Dedifferentiated amniotic fluid mesenchymal stem cell (primary cell): ENCODE data around the gene C21orf58.

ENCODE experiments used
- DNase-seq: peaks from one replicate; pipeline ENCODE4 v3.0.0-alpha.2; 2016; ENCODE audit errors: extremely low spot score

The C21orf58 gene

GRCh38 chr21:46354046-46354445 is 30.4 kb upstream of the C21orf58 start:
- no peak for DNase-seq

DNA sequence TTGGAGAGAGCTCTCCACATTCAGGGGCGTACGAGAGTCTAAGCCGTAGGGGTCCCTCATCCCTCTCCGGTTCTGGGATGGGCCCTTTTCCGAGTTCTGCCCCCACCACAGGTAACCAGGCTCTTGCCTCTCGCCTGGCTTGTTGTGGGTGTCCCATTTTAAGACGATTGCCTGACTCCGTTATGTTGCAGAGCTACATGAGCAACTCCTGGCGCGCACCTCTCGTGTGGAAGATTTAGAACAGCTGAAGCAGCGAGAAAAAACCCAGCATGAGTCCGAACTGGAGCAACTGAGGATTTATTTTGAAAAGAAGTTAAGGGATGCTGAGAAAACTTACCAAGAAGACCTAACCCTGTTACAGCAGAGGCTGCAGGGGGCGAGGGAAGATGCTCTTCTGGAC is 29.2 kb upstream of the C21orf58 start:
- no peak for DNase-seq

- DNase-seq = no peak
Measured at GRCh38 chr21:46352164-46352515, 28.5 kb upstream of the C21orf58 start.

DNA sequence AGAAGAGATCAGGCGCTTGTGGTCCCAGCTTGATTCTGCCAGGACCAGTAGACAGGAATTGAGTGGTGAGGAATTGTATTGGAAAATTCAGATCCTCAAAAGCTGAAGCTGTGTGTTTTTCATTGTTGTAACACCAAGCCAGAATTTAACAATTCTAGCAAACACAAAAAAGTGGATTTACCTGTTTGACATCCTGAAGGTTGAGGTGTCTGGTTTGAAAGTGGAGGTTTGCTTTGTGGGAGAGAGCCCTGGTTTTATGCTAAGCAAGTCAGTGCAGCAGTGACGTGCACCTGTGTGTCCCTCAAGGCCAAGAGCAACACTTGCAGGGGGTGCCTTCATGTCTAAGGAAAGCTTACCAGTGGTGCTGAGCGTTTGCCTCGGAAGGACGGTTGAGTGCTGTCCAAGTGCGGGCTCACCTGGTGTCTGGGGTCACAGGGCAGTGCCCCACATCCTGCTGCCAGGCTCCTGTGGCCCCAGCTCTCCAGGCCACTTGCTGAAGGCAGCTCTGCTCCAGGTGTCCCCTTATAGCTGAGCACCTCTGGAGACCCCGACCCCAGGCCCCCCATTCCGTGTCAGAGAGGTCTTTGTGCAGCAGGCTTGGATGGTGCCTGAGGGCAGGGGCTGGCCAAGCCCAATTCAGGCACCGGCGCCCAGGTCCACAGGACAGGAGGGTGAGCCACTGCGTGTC is 27.9 kb upstream of the C21orf58 start:
- DNase-seq = no peak

GRCh38 chr21:46350981-46351380 is 27.3 kb upstream of the C21orf58 start:
- no peak for DNase-seq

GRCh38 chr21:46350571-46350970 is 26.9 kb upstream of the C21orf58 start:
- DNase-seq = no peak

DNA sequence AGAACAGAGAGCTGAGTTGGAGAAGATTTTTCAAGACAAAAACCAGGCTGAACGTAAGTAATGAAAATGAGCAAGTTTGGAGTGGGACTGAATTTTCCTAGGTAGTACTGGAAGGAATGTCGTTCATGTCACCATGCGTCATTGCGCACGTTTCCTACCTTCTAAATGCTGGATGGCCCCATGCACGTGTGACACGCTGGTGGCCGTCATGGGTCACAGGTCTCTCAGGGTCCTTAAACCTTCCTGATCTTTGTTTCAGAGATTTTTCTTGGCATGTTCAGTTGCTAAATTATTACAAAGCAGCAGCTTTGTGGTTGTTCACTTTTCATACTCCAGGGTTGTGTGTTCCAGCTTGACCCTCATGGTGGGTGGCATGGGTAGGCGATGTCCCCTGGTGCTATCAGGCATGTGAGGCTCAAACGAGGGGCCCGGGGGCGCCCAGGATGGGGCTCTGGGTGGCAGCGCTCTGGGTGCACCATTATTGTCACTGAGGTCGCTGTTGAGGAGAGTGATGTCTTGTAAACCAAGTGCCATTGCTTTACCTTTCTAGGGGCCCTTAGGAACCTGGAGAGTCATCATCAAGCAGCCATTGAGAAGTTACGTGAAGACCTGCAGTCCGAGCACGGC is 25.6 kb upstream of the C21orf58 start:
- DNase-seq = no peak

GRCh38 chr21:46347791-46348381 is 24.2 kb upstream of the C21orf58 start:
- no peak for DNase-seq

GRCh38 chr21:46347203-46347550 is 23.5 kb upstream of the C21orf58 start:
- DNase-seq = no peak

DNA sequence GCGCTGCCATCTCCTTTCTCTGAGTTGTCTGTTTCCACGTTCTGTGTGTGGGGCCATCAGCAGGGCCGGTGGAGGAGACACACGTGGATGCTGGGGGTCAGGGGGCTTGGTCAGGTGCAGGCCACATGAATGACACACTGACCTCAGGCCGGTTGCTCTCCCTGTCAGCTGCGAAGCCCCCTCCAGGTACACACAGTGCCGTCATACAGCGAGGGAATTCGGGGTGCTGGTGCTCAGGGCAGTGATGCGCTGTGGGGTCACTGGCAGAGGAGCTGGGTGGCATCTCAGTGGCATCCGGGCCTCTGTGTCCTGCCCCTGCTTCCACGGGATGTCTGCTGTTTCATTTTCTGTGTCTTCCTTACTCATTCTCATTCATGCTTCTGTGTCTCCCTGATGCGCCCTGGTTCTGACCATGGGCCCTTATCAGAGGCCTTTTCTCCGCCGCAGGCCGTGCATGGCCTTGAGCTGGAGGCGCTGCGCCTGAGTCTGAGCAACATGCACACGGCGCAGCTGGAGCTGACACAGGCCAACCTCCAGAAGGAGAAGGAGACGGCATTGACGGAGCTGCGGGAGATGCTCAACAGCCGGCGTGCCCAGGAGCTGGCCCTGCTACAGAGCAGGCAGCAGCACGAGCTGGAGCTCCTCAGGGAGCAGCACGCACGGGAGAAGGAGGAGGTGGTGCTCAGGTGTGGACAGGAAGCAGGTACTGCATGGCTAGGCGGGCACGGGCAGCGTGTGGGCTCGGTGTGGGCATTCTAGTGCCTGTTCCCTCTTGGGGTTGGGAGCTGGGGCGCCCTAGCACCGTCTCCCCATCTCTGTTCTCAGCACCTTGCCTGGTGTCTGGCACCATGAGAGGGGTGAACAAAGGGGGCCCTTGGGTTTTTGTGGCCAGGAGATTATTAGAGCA is 22.9 kb upstream of the C21orf58 start:
- DNase-seq = no peak

DNA sequence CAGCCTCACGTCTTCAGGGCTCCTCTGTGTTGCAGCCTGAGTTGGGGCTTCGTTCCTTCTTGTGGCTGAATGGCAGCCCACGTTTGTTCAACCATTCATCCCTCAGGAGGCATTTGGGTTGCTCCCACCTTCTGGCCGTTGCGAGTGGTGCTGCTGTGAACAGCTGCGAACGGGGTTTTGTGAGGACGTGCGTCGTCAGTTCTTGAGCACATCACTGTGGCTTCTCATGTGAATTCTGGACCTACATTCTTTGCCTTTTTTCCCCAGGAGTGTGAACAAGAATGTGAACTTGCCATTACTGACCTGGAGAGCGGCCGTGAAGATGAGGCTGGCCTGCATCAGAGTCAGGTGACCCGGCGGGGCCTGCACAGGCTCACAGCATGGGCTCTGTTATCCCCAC is 22.2 kb upstream of the C21orf58 start:
- no peak for DNase-seq

DNA sequence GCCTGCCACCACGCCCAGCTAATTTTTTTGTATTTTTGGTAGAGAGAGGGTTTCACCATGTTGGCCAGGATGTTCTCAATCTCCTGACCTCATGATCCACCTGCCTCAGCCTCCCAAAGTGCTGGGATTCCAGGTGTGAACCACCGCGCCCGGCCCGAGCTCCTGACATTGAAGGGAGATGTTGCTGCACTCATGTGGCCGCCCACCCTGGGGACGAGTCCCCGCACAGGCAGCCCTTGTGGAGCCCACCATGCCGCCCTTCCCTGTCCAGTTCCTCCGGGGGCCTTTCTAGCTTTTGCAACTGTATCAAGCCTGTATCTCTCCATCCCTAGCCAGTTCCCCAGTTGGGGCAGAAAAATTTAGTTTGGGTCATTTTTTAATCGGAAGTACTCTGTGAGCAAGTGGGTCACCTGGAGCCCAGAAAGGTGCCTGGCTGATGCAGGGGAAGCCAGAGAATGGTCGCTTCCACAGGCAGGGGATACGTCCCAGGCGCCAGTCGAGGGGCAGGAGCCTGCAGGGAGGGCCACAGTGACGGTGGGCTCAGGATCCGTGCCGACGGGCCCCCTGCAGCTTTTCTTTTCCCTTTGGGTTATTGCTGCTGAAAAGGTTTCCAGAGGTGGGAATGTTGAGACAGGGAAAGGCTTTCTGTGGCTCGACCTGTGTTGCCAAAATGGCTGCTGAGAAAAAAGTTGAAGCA is 20.7 kb upstream of the C21orf58 start:
- DNase-seq = no peak

DNA sequence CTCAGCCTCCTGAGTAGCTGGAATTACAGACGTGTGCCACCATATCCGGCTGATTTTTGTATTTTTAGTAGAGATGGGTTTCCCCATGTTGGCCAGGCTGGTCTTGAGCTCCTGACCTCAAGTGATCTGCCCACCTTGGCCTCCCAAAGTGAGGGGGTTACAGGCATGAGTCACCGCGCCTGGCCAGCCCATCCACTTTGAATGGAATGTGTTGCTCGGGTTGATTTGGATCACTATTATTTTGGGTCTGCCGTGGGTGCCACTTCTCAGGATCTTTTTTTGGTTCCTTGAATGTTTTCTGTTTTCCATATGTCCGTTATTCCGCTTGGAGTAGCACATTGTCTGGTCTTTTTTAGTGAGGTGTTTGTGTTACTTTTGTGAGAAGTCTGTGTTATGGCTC is 17.3 kb upstream of the C21orf58 start:
- DNase-seq = no peak

DNA sequence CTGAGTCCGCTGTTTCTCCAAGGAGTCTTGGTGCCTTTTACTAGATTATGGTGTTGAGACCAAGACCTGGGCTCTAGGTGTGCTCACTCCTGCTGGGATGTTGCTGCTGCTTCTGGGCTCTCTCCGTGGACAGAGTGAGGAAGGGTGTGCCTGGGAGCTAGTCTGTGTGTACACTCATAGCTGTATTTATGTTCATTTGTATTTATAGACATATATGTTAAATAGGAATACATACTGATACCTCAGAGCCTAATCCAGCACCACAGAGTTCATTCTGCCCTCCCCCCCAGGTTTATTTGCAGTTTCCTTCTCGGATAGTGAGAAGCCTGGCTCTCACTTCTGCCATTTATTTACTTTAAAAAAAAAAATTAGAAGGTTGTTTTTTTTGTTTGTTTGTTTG is 12.9 kb upstream of the C21orf58 start:
- no peak for DNase-seq

DNA sequence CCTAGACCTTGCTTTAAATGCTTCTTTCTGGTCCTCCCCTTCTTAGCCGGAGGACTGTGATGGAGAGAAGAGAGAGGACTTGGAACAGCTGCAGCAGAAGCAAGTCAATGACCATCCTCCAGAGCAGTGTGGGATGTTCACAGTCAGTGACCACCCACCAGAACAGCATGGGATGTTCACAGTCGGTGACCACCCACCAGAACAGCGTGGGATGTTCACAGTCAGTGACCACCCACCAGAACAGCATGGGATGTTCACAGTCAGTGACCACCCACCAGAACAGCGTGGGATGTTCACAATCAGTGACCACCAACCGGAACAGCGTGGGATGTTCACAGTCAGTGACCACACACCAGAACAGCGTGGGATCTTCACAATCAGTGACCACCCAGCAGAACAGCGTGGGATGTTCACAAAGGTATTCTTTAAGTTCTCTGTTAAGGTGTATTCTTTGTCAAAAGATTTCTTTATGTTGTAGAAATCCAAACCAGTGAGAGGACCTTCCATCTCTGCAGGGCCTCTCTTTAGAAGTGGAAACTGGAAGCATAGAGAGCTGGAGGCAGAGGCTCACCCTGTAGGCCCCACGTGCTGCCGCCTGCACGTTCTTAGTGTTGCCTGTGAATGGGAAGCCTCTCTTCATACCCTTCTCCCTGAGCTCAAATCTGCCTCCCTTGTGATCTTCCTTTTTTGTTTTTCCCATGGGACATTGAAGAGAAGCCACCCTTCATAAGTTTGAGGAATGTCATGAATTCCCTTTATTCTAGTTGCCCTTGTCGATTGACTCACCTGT is 10.9 kb upstream of the C21orf58 start:
- no peak for DNase-seq

DNA sequence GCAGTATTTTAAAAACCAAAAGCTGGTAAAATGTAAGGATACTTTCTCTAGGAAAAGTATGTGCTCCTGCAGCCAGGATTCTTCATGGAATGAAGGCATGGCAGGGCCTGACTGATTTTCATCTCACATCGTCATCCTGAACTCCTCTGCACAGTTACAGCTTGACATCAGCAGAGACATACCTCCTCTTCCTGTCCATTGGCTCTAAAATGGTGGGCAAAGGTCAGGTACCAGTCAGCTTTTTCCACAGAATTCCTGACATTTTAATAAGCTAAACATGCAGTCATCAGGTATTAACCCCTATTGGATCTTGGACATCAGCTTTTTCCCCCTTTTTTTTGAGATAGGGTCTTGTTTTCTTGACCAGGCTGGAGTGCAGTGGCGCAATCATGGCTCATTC is 6.1 kb upstream of the C21orf58 start:
- DNase-seq = no peak

DNA sequence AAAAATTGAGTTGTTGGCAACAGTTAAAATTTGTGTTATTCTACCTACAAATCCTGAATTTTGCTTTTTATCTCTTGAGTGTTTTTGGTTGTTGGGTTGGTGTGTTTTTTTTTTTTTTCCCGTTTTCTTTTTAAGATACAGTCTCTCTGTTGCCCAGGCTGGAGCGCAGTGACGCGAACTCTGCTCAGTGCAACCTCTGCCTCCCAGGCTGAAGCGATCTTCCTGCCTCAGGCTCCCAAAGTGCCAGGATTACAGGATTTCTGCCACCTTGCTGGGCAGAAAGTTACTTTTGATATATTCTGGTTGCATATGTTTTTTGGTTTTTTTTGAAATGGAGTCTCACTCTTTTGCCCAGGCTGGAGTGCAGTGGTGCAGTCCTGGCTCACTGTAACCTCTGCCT is 4.5 kb upstream of the C21orf58 start:
- no peak for DNase-seq

DNA sequence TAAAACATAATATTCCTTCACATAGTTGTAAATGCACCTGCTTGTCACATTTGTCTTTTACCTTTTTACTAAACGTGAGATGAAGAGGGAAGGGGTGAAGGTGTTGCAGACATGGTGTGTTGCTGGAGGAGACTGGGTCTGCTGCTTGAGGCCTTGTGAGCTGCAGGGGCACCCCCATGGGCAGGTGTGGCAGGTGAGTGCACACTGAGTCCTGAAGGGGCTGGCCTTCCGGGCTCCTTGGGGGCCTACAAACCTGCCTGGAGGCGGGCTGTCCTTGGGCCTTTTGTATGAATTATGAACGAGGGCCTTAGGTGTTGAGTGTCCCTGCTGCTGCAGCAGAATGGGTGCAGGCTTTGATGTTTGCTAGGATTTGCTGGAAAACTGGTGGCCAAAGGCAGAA is 4.0 kb upstream of the C21orf58 start:
- no peak for DNase-seq

DNA sequence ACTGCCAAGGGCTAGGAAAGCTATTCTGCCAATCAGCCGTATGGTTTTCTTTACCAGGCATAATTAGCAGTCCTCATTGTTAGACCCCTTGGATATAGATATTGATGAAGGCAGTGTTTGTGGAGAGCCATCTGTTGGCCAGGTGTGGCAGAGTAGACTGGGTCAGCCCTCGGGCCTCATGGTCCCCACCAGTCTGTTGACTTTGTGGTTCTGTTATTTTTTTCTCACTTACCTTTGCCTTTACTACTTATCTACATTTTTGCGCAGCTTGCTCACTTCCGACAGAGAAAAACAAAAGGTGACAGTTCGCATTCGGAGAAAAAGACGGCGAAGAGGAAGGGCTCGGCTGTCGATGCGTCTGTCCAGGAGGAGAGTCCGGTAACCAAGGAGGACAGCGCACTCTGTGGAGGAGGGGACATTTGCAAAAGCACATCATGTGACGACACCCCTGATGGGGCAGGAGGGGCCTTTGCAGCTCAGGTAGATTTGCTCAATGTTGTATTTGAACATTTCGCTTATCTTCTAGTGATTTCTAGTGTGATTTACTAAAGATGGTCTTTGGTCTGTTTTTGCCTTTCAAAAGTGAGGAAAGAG is 2.5 kb upstream of the C21orf58 start:
- DNase-seq = no peak

GRCh38 chr21:46325073-46325912 is 1.6 kb upstream of the C21orf58 start:
- DNase-seq = no peak
